Measurements from ENCODE around the gene TMEM119. TPM values are rescaled to one million over a fixed set of nuclear protein-coding genes. Genes with fewer than 3 reads are reported as not detected.

The TMEM119 gene
- total and polyA plus RNA-seq, 9 donors = 0.25 to 12.3 (median 2.0) TPM

DNA sequence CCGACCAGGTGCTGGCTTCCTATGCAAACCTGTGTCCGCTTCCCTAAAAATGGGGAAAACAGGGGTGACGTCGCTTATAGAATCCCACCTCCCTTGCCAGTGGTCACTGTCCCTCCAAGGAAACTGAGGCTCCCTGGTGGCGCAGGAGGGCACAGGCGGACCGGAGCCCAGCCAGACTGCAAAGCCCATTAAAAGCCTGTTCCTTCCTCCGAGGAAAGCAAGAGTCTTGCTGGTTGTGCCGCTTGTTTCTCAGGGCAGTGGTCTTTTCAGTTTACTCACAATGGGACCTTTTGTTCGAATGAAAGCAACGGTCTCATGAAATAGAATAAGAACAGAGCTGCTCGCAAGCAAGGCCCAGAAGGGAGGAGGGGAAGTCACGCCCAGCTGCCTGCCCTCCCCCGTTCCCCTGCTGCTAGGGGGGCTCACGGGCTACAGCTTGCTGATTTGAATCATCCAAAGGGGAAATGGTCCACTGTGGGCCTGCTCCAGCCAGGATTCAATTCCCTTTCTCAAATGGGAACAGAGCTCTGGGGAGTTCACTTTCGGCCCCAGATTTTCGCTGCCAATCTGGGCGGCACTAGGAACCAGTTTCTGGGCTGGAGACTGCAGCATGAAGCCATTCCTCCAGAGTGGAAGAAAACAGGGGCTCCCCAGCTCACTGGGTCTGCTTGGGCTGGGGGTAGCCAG, 40.4 kb upstream of the TMEM119 start:
- WGBS, 3 donors = 27 to 31% (median 31%) methylated on average over 18 of the region's 18 CpGs
- Histone ChIP-seq H3K4me1 (ENCODE audit: insufficient read depth) (peaks cover 6% of the 10 kb centered on the region), H3K27me3 (no peaks in the 10 kb centered on the region), H3K9me3 (no peaks in the 10 kb centered on the region), H3K27ac (no peak overlapping the region), H3K36me3 (no peaks in the 10 kb centered on the region), H3K4me3 (no peak overlapping the region)
- DNase-seq = peak in 1 of 5 donors; percentile 30
- TF ChIP-seq, protein P1, sequence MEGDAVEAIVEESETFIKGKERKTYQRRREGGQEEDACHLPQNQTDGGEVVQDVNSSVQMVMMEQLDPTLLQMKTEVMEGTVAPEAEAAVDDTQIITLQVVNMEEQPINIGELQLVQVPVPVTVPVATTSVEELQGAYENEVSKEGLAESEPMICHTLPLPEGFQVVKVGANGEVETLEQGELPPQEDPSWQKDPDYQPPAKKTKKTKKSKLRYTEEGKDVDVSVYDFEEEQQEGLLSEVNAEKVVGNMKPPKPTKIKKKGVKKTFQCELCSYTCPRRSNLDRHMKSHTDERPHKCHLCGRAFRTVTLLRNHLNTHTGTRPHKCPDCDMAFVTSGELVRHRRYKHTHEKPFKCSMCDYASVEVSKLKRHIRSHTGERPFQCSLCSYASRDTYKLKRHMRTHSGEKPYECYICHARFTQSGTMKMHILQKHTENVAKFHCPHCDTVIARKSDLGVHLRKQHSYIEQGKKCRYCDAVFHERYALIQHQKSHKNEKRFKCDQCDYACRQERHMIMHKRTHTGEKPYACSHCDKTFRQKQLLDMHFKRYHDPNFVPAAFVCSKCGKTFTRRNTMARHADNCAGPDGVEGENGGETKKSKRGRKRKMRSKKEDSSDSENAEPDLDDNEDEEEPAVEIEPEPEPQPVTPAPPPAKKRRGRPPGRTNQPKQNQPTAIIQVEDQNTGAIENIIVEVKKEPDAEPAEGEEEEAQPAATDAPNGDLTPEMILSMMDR (IDR thresholded peaks at IDR 0.05) = no peak
- TF ChIP-seq POLR2A (IDR thresholded peaks at IDR 0.05) (no peak), EP300 (IDR thresholded peaks at IDR 0.05) (no peak)
- intact Hi-C loops (cut with DNase I) = no loop called here

DNA sequence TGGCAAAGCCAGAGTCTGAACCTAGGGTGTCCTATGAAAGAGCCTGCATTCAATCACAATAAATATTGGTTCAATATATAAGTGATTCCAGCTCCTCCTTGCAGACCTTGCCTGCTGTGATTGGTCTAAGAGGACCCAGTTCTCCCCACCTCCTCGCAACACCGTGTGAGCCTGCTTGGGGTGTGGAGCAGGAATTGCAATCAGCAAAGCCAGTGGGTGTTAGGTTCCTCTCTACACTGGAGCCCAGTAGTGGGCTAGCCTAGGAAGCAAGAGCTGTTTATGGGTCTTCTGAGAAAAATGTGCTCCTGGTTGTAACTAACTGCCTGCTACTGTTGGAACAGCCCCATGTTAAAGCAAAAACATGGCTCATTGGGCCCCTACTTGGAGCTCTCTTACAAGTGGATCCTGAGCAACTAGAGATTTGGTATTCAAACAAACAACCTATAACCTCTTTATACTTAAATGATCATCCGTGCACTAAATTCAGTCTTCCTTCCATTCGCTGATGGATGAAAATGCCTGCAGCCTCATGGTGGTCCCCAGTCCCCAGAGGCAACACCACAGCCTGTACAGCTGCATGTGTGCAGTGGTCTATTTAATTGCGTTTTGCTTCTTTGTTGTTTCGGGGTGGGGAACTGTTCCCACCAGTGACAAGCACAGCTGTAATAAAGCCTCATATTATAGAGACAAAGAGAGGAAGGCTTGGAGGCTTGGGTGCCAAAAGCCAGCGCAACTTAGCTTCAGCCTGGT, 39.5 kb upstream of the TMEM119 start:
- Histone ChIP-seq H3K4me3 (no peak overlapping the region), H3K27ac (no peak overlapping the region), H3K9me3 (no peaks in the 10 kb centered on the region), H3K4me1 (ENCODE audit: insufficient read depth) (peaks cover 4% of the 10 kb centered on the region), H3K36me3 (no peaks in the 10 kb centered on the region), H3K27me3 (no peaks in the 10 kb centered on the region)
- intact Hi-C loops (cut with DNase I) = no loop called here
- 68 to 74% (median 73%) methylated on average over 7 of the region's 7 CpGs for WGBS, 3 donors
- TF ChIP-seq, protein P1 (IDR thresholded peaks at IDR 0.05) = no peak
- TF ChIP-seq EP300 (IDR thresholded peaks at IDR 0.05) = no peak
- no peak for TF ChIP-seq POLR2A (IDR thresholded peaks at IDR 0.05)
- DNase-seq = no peak

DNA sequence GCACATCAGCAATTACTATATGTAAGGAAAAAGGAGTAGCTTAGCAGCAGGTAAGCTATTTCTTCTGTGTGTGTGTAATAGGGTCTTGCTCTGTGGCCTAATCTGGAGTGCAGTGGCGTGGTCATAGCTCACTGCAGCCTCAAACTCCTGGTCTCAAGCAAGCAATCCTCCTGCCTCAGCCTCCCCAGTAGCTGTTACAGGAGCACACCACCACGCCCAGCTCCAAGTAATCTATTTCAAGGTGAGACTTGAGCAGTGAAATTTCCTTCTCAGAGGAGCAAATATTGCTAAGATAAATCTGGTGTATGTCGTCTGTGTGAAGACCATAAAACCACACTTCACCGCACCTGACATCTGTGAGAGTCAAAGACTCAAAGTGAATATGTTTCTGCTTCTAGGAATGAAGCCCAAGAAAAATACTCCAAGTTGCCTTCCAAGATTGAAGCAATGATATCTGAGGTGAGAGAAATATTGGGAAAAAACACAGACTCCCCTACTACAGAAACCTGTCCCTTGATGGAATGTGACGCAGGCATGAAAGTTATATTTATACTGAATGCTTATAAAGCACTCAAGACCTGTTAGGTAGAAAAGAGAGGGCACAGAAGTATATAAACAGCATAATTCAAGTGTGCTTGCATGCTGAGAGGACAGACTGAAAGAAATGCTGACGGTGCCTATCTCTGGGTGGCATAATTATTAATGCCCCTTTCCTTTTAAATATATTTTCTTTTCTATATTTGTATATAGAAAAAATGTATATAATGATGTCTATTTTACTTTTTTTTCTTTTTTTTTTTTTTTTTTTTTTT, 38.3 kb upstream of the TMEM119 start:
- Histone ChIP-seq H3K4me1 (ENCODE audit: insufficient read depth) (peaks cover 4% of the 10 kb centered on the region), H3K4me3 (no peak overlapping the region), H3K9me3 (no peaks in the 10 kb centered on the region), H3K36me3 (no peaks in the 10 kb centered on the region), H3K27ac (no peak overlapping the region), H3K27me3 (no peaks in the 10 kb centered on the region)
- 80 to 90% (median 85%) methylated on average over 6 of the region's 6 CpGs for WGBS, 3 donors
- TF ChIP-seq, protein P1 (IDR thresholded peaks at IDR 0.05) = no peak
- TF ChIP-seq EP300 (IDR thresholded peaks at IDR 0.05) (no peak), POLR2A (IDR thresholded peaks at IDR 0.05) (no peak)
- intact Hi-C loops (cut with DNase I) = no loop called here
- DNase-seq = no peak

DNA sequence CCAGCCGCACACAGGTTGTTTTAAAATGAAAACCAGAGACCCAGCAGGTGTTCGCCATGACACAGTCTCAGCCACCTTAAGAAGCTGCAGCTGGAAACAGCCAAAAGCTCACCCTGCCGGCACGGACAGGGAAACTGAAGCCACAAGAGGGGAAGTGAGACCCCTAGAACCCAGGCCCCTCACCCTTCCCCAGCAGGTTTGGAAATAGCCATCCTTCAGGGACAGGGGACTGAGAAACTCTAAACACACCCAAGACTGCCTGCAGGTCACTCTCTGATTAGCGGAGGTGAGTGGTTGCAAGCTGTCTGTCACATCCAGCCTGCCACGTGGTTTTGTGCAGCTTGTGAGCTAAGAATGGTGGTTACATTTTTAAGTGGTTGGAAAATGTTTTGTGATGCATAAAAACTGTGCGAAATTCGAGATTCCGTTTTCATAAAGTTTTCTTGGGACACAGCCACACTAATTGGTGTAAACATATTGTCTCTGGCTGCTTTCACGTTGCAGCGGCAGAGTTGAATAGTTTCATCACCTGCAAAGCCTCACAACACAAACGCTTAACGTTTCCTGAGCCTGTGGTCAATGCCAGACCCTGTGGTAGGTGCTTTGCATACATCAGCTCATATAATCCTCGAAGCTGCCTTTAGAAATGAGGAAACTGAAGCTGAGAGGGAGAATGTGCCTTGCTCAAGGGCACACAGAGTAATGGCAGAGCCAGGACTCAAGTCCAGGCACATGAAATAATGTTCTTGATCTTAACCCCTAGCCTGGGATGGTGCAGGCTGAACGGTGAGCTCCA, 37.5 kb upstream of the TMEM119 start:
- no peak overlapping the region for H3K4me3 ChIP-seq
- no peaks in the 10 kb centered on the region for H3K9me3 ChIP-seq
- no peaks in the 10 kb centered on the region for H3K36me3 ChIP-seq
- no peak overlapping the region for H3K27ac ChIP-seq
- H3K27me3 ChIP-seq = no peaks in the 10 kb centered on the region
- intact Hi-C loops (cut with DNase I) = no loop called here
- DNase-seq = no peak
- TF ChIP-seq, protein P1 (IDR thresholded peaks at IDR 0.05) = no peak
- TF ChIP-seq POLR2A (IDR thresholded peaks at IDR 0.05) = no peak
- no peak for TF ChIP-seq EP300 (IDR thresholded peaks at IDR 0.05)
- WGBS, 3 donors = 27 to 43% (median 27%) methylated on average over 15 of the region's 15 CpGs
- peaks cover 4% of the 10 kb centered on the region for H3K4me1 ChIP-seq (ENCODE audit: insufficient read depth)

Data from ovary (tissue), 9 donors.